HUES48 (cell line): ENCODE results near the gene SLC30A10.
A peak's percentile ranks its signal among the peaks of the same experiment; 100 is the strongest.

ENCODE experiments used
- H3K27ac ChIP-seq: one replicate; pipeline ENCODE4 v1.7.0; 2013; ENCODE audit warnings: low read depth, low read length, inconsistent platforms
- H3K27me3 ChIP-seq: 2 replicates; pipeline ENCODE4 v1.6.1; 2013; ENCODE audit warnings: mild to moderate bottlenecking, low read length; ENCODE audit not compliant: control insufficient read depth, insufficient read depth
- H3K36me3 ChIP-seq: 2 replicates; pipeline ENCODE4 v1.6.1; 2013; ENCODE audit warnings: low read length; ENCODE audit not compliant: control insufficient read depth, insufficient read depth
- H3K4me1 ChIP-seq: 2 replicates; pipeline ENCODE4 v1.6.1; 2013; ENCODE audit warnings: mild to moderate bottlenecking, low read length; ENCODE audit not compliant: control insufficient read depth, insufficient read depth
- H3K4me3 ChIP-seq: 2 replicates; pipeline ENCODE4 v1.5.1; 2013; ENCODE audit warnings: mild to moderate bottlenecking, low read depth, low read length
- H3K9ac ChIP-seq: 2 replicates; pipeline ENCODE4 v1.6.1; 2013; ENCODE audit warnings: mild to moderate bottlenecking, low read depth, low read length, moderate library complexity
- H3K9me3 ChIP-seq: 2 replicates; pipeline ENCODE4 v1.6.1; 2013; ENCODE audit warnings: low read length; ENCODE audit not compliant: control insufficient read depth, insufficient read depth

Gene SLC30A10

DNA sequence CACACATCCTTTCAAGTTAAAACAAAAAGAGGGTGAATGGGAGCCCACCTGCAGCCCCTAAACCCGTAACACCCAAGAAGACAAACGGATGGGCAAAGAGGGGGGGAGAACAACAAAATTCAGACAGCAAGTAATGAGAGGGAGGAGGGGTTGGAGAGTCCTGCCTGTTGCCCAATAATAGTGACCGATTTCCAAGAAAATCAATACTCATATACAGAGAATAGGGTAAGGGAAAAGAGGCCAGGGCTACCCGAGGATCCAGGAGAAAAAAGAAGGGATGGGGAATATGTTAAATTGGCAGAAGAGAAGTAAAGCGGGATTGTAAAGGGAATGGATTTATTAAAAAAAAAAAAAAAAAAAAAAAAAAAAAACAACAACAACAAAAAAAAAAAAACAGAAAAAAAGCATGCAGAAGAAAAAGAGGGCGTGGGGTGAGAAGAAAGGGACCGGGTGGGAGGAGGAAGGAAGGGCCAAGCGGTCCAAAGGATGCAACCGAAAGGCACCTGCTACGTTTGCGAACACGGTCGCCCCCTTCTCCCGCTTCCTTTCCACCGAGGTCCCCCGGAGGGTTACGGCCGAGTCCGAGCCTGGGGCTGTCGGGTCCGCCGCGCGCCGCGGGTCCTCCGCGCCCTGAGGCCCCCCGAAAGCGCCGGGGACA is 930 bp downstream of the SLC30A10 start:
- no peaks in the 10 kb centered on the region for H3K9me3 ChIP-seq
- no peak overlapping the region for H3K27ac ChIP-seq
- H3K4me3 ChIP-seq: peak overlapping the region; percentile 74
- H3K27me3 ChIP-seq: peaks cover 33% of the 10 kb centered on the region
- no peaks in the 10 kb centered on the region for H3K36me3 ChIP-seq
- no peak overlapping the region for H3K9ac ChIP-seq
- H3K4me1 ChIP-seq: 0 out of 2 replicates have a peak, but pooled peaks cover 2% of the 10 kb centered on the region

DNA sequence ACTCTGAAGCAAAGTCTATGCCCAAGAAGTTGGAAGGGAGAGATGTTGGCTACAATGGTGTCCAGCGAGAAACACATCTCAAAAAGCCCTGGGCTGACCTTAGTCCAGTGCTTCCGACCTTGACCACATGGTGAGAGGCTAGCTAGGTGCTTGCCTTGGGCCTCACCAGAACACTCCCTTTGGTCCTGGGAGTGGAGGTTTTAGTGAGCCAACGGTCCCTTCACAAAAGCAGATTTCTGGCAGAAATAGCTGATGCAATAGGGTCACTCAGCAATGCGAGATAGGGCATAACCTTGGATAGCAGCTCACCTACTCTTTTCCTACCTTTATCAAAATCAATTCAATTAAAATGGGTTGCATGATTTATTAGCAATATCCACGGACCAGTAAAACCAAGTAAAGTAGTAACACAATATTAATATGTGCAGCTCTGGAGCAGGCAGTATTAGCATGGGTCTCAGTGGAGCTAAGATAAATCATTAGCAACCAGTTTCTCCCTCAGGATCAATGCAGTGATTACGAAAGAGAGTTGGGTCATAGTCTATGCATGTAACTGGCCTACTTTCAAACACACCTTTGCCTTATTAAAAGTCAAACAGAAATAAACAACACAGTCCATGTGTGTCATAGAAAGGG is 1.9 kb downstream of the SLC30A10 start:
- Histone ChIP-seq H3K27me3 (peaks cover 33% of the 10 kb centered on the region), H3K4me3 (no peak overlapping the region), H3K4me1 (0 out of 2 replicates have a peak, but pooled peaks cover 2% of the 10 kb centered on the region)

DNA sequence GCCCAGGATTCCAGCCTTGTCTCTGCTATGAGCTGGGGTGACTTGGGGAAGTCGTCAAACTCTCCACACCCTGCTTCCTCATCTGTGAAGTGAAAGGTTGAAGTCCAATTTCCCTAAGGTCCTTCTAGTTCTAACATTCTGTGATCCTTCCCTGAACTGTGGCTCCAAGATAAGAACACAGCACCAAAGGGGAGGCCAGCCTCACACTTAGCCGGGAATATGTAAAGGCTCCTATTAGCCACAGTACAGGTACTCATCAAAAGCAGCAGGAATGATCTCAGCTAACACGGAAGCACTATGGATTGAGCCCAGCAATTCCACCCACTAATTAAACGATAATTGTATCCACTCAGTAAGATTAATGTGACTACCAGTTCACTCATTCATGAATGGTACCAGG is 4.0 kb downstream of the SLC30A10 start:
- Histone ChIP-seq H3K4me1 (peaks cover 2% of the 10 kb centered on the region; the same call in 1 of the 2 replicates), H3K27ac (no peak overlapping the region), H3K36me3 (no peaks in the 10 kb centered on the region), H3K9ac (no peak overlapping the region), H3K27me3 (peaks cover 33% of the 10 kb centered on the region), H3K9me3 (no peaks in the 10 kb centered on the region), H3K4me3 (no peak overlapping the region)

More for the DNA sequence above, 1.9 kb downstream of the SLC30A10 start:
- H3K27ac ChIP-seq: no peak overlapping the region
- H3K9ac ChIP-seq: no peak overlapping the region
- no peaks in the 10 kb centered on the region for H3K36me3 ChIP-seq
- H3K9me3 ChIP-seq: no peaks in the 10 kb centered on the region

DNA sequence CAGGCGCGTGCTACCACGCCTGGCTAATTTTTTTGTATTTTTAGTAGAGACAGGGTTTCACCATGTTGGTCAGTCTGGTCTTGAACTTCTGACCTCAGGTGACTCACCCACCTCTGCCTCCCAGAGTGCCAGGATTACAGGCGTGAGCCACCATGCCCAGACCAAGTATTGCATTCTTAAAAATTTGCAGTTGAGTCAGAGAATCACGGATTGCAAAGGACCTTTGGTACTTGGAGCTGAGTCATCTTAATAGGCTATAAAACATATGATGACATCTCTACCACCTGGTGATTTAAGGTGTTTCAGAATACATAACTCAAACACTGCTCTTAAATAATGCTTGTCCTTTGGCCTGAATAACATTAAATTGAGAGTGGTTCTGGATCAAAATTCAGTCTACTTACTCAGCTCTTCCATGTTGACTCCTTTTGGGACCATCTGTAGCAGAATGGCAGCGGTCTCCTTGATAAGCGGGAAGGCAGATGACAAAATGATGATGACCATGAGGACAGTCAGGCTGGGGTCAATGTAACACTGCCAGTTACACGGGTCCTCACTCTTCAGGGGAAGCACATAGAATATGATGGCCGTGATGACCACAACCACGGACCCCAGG is 10.4 kb downstream of the SLC30A10 start:
- Histone ChIP-seq H3K36me3 (no peaks in the 10 kb centered on the region), H3K27ac (no peak overlapping the region), H3K4me1 (no peaks in the 10 kb centered on the region; the same call in 1 of the 2 replicates), H3K9me3 (no peaks in the 10 kb centered on the region), H3K27me3 (no peaks in the 10 kb centered on the region), H3K9ac (no peak overlapping the region), H3K4me3 (no peak overlapping the region)

DNA sequence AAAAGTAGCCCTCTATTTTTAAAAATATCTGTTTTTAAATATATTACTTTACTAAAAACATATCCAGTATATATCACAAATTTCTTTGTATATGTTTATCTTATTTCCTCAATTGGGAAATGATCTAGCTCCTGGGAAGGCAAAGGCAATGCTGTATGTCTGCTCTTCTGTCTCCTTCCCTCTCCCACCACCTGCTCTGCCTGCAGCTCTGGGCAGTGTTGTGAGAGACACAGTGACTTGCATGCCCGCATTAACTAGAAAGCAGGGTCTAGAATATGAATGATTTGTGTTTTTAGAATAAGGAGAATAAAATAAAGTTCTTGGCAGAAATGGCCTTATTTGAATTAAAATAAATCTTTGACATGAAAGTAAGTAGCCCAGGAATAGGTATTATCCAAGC is 11.1 kb downstream of the SLC30A10 start:
- Histone ChIP-seq H3K4me1 (no peaks in the 10 kb centered on the region; the same call in 1 of the 2 replicates), H3K4me3 (no peak overlapping the region), H3K27ac (no peak overlapping the region), H3K36me3 (no peaks in the 10 kb centered on the region), H3K27me3 (no peaks in the 10 kb centered on the region), H3K9ac (no peak overlapping the region), H3K9me3 (no peaks in the 10 kb centered on the region)

DNA sequence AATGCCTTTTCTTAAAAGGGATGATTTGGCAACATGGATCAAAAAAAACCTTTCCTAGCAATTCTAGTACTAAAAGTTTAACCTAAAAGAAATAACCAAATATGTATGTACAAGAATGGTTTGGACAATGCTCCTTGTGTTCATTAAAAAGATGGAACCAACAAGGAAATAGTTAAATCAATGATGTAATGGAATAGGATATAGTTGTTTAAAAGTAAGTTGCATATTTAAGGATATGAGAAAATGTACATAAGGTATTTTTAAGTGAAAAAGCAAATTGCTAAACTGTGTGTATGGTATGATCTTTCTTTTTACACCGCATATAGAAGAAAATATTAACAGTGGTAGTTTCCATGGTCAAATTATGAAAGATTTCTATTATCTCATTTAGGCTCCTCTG is 12.1 kb downstream of the SLC30A10 start:
- H3K36me3 ChIP-seq: no peaks in the 10 kb centered on the region
- H3K27ac ChIP-seq: no peak overlapping the region
- no peak overlapping the region for H3K9ac ChIP-seq
- H3K4me3 ChIP-seq: no peak overlapping the region
- H3K9me3 ChIP-seq: no peaks in the 10 kb centered on the region
- no peaks in the 10 kb centered on the region for H3K27me3 ChIP-seq
- H3K4me1 ChIP-seq: no peaks in the 10 kb centered on the region; the same call in 1 of the 2 replicates

DNA sequence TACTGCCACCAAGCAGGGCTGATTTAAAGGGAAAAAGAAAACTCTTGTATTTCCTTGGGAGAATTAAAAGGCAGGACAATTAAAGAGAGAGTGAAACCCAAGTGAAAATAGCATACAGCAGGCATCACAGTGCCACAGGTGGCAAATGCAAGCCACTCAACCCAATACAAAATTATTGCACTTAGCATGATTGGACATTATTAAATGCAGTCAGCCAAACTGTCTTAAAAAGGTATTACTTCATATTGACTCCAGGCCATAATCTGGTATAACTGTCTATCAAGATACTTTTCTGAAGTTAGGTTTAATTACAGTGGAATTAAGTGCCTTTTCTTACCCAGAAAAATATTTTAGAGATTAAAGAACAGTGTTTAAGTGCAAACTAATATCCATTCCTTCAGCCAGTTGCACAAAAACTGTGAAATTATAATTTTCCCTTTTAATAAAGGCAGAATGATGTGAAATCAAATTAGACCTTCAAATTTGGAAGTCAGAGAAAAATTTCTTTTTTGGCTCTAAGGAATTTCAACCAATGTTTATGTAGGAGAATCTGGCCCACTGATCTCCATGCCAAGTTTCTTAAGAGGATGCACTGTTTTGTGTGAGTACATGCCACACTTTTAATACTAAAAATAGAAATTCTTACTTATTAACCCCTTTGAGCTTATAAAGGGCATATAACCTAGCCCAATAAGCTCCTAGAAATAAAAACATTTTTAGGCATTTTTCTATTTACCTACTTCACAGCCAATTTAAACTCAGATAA is 15.2 kb downstream of the SLC30A10 start:
- Histone ChIP-seq H3K36me3 (no peaks in the 10 kb centered on the region), H3K27me3 (no peaks in the 10 kb centered on the region), H3K4me1 (0 out of 2 replicates have a peak, but pooled peaks cover 2% of the 10 kb centered on the region), H3K27ac (no peak overlapping the region), H3K9me3 (no peaks in the 10 kb centered on the region), H3K4me3 (no peak overlapping the region), H3K9ac (no peak overlapping the region)

DNA sequence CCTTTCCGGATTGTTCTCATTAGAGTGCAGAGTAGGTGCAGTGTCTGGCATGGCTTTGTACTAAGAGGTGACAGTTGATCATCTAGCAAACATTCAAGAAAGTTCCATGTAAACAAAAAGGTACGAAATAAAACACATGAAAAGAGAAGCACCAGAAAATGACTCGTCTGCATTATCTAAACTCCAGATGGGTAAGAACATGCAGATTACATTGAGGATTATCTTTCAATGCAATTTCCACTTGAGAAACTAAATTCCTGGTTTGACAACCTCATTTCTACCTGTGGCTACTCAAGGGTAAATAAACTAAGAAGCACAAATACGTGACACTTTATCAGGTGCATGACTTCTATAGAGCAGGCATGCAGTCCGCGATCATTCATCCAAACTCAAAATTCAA is 17.6 kb downstream of the SLC30A10 start:
- no peaks in the 10 kb centered on the region for H3K36me3 ChIP-seq
- no peak overlapping the region for H3K9ac ChIP-seq
- no peaks in the 10 kb centered on the region for H3K9me3 ChIP-seq
- H3K27ac ChIP-seq: no peak overlapping the region
- H3K27me3 ChIP-seq: no peaks in the 10 kb centered on the region
- H3K4me3 ChIP-seq: no peak overlapping the region
- H3K4me1 ChIP-seq: 0 out of 2 replicates have a peak, but pooled peaks cover 2% of the 10 kb centered on the region

DNA sequence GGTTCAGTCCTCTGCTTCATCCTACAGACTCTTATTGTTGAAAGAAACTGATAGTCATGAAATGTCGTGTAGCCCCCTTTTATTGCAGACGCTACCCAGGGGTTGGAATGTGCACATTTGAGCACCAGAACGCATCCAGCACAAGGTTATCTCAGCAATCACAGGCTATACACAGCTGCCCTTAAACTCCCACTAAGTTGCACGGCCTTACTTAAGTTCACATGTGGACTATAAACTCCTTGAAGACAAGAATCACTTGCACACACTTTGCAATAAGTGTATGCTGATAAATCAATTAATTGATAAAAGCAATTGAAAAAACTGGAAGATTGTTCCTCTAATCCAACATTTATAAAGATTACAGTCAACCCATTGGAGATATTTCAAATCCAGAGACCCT is 18.9 kb downstream of the SLC30A10 start:
- Histone ChIP-seq H3K27ac (no peak overlapping the region), H3K27me3 (no peaks in the 10 kb centered on the region), H3K4me1 (0 out of 2 replicates have a peak, but pooled peaks cover 2% of the 10 kb centered on the region), H3K9me3 (no peaks in the 10 kb centered on the region), H3K4me3 (no peak overlapping the region), H3K36me3 (no peaks in the 10 kb centered on the region), H3K9ac (no peak overlapping the region)

DNA sequence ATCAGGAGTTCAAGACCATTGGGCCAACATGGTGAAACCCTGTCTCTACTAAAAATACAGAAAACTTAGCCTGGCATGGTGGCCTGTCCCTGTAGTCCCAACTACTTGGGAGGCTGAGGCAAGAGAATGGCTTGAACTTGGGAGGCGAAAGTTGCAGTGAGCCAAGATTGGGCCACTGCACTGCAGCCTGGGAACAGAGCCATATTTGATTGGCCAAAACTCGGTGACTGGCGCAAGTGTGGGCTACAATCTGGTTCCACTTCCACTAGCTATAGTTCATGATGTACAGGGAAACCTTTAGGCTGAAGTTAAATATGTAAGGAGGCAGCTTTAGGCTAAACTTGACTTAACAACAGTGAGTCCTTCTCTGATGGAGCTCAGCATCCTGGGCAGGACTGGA is 20.2 kb downstream of the SLC30A10 start:
- 0 out of 2 replicates have a peak, but pooled peaks cover 2% of the 10 kb centered on the region for H3K4me1 ChIP-seq
- H3K36me3 ChIP-seq: no peaks in the 10 kb centered on the region
- H3K27ac ChIP-seq: no peak overlapping the region
- no peak overlapping the region for H3K4me3 ChIP-seq
- no peak overlapping the region for H3K9ac ChIP-seq
- H3K27me3 ChIP-seq: no peaks in the 10 kb centered on the region
- H3K9me3 ChIP-seq: no peaks in the 10 kb centered on the region
